ENCODE measurements around the gene RABGGTA.
A peak's percentile ranks its signal among the peaks of the same experiment; 100 is the strongest.
"Not testable (repeated sequence)": the region's sequence is repeated elsewhere in the genome, so short reads cannot be mapped to it uniquely, and the experiment has no call there.

RABGGTA gene

DNA sequence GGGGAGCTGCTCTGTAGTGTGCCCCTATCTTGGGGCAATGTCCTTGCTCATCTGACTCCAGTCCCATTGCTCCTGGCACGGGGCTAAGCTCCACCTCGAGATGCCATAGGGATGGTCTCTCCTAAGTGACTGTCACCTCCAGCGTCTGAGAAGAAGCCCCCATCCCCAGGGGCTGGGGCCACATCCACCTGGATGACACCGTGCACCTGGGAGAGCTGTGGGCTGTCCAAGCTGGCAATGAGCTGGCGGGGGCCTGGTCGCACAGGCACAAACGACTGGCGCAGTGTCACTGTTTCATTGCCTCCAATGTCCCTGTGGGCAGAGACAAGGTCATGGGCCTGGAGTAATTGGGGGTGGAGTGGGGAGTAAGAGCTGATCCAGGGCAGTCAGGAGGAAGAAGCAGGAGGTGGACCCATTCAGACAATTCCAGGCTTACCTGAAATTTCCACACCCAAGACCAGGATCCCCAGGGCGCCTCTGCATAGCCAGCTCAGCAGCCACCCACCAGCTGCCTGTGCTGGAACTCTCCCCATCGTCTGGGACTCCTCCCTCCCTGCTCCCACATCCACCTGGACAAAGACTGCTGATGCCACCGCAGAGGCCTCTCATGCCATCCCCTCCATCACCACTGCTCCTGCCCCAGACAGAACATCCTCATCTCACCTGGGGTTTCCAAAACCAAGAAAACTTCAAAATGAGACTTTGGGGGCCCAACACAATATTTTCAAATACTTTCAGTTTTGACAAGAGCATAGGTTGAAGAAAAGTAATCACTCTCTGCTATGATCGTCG, 22.0 kb downstream of the RABGGTA start:
- FAIRE-seq = no peak
- no peak for DNase-seq (ENCODE audit: insufficient read length, low spot score)
- no peak for TF ChIP-seq PAX5 (IDR thresholded peaks at IDR 0.05; ENCODE audit: insufficient read depth, low read length, severe bottlenecking)
- TF ChIP-seq SPI1 (IDR thresholded peaks at IDR 0.05; ENCODE audit: low read depth, low read length) = no peak

- DNase-seq (ENCODE audit: insufficient read length, low spot score) (no peak), FAIRE-seq (no peak)
- TF ChIP-seq POLR2AphosphoS5 (IDR thresholded peaks at IDR 0.05; ENCODE audit: low read depth, low read length) = no peak
- TF ChIP-seq TAF1 (IDR thresholded peaks at IDR 0.05; ENCODE audit: low read depth, low read length) = no peak
- no peak for TF ChIP-seq SPI1 (IDR thresholded peaks at IDR 0.05; ENCODE audit: low read depth, low read length)
- TF ChIP-seq PAX5 (IDR thresholded peaks at IDR 0.05; ENCODE audit: insufficient read depth, low read length, severe bottlenecking) = no peak
- no peak for TF ChIP-seq POLR2A (IDR thresholded peaks at IDR 0.05; ENCODE audit: low read depth, low read length)
Observed at GRCh38 chr14:24247422-24247821, 24.0 kb downstream of the RABGGTA start.

DNA sequence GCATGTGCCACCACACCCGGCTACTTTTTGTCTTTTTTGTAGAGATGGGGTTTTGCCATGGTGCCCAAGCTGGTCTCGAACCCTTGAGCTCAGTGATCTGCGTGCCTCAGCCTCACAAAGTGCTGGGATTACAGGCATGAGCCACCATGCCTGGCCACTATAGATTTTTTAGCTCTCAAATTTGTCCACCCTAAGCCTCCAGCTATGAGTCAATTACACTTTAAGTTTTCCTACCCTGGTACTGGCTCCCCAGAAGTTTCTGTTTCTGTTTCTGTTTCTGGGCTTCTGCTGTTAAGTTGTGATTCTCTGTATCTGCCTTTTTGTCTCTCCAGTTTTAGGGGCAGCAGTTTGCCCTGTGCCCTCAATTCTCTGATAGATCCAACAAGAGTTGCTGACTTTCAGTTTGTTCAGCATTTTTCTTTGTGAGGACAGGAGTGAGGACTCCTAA, 24.6 kb downstream of the RABGGTA start:
- no peak for TF ChIP-seq PAX5 (IDR thresholded peaks at IDR 0.05; ENCODE audit: insufficient read depth, low read length, severe bottlenecking)
- TF ChIP-seq POU2F2 (IDR thresholded peaks at IDR 0.05; ENCODE audit: low read depth, low read length) = no peak
- no peak for TF ChIP-seq POLR2A (IDR thresholded peaks at IDR 0.05; ENCODE audit: low read depth, low read length)
- no peak for TF ChIP-seq POLR2AphosphoS5 (IDR thresholded peaks at IDR 0.05; ENCODE audit: low read depth, low read length)
- no peak for TF ChIP-seq SPI1 (IDR thresholded peaks at IDR 0.05; ENCODE audit: low read depth, low read length)
- TF ChIP-seq TAF1 (IDR thresholded peaks at IDR 0.05; ENCODE audit: low read depth, low read length) = no peak
- DNase-seq (ENCODE audit: insufficient read length, low spot score) (peak; percentile 52), FAIRE-seq (peak; percentile 38)

DNA sequence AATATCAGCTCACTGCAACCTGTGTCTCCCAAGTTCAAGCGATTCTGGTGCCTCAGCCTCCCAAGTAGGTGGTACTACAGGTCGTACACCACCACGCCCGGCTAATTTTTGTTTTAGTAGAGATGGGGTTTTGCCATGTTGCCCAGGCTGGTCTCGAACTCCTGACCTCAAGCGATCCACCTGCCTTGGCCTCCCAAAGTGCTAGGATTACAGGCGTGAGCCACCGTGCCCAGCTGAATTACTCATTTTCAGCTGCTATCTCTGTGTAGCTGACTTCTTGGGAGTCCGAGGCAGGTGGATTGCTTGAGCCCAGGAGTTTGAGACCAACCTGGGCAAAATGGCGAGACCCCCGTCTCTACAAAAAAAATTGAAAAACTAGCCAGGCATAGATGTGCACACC, 26.0 kb downstream of the RABGGTA start:
- not testable (repeated sequence) for FAIRE-seq; DNase-seq (ENCODE audit: insufficient read length, low spot score)

DNA sequence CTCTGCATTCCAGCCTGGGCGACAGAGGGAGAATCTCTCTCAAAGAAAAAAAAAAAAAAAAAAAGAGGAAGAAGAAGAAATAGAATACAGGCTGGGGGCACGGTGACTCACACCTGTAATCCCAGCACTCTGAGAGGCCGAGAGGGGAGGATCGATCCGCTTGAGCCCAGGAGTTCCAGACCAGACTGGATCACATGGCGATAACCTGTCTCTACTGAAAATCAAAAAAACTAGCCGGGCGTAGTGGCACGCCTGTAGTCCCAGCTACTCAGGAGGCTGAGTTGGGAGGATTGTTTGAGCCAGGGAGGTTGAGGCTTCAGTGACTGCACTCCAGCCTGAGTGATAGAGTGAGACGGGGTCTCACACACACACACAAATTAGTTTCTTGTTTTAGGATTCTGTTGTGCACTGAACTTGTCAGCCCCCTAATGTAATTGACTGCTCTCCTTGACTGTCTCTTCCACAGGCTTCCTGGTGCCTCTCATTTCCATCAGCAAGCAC, 28.0 kb downstream of the RABGGTA start:
- no peak for FAIRE-seq
- DNase-seq (ENCODE audit: insufficient read length, low spot score) = no peak
- TF ChIP-seq TAF1 (IDR thresholded peaks at IDR 0.05; ENCODE audit: low read depth, low read length) (no peak), PAX5 (IDR thresholded peaks at IDR 0.05; ENCODE audit: insufficient read depth, low read length, severe bottlenecking) (no peak), POU2F2 (IDR thresholded peaks at IDR 0.05; ENCODE audit: low read depth, low read length) (no peak), POLR2A (IDR thresholded peaks at IDR 0.05; ENCODE audit: low read depth, low read length) (no peak), POLR2AphosphoS5 (IDR thresholded peaks at IDR 0.05; ENCODE audit: low read depth, low read length) (no peak), SPI1 (IDR thresholded peaks at IDR 0.05; ENCODE audit: low read depth, low read length) (no peak)

- FAIRE-seq = no peak
- TF ChIP-seq POU2F2 (IDR thresholded peaks at IDR 0.05; ENCODE audit: low read depth, low read length) (no peak), POLR2A (IDR thresholded peaks at IDR 0.05; ENCODE audit: low read depth, low read length) (no peak), SPI1 (IDR thresholded peaks at IDR 0.05; ENCODE audit: low read depth, low read length) (no peak), POLR2AphosphoS5 (IDR thresholded peaks at IDR 0.05; ENCODE audit: low read depth, low read length) (no peak), PAX5 (IDR thresholded peaks at IDR 0.05; ENCODE audit: insufficient read depth, low read length, severe bottlenecking) (peak; percentile 45), TAF1 (IDR thresholded peaks at IDR 0.05; ENCODE audit: low read depth, low read length) (no peak)
- peak; percentile 95 for DNase-seq (ENCODE audit: insufficient read length, low spot score)
Observed at GRCh38 chr14:24241829-24242443, 29.5 kb downstream of the RABGGTA start.

DNA sequence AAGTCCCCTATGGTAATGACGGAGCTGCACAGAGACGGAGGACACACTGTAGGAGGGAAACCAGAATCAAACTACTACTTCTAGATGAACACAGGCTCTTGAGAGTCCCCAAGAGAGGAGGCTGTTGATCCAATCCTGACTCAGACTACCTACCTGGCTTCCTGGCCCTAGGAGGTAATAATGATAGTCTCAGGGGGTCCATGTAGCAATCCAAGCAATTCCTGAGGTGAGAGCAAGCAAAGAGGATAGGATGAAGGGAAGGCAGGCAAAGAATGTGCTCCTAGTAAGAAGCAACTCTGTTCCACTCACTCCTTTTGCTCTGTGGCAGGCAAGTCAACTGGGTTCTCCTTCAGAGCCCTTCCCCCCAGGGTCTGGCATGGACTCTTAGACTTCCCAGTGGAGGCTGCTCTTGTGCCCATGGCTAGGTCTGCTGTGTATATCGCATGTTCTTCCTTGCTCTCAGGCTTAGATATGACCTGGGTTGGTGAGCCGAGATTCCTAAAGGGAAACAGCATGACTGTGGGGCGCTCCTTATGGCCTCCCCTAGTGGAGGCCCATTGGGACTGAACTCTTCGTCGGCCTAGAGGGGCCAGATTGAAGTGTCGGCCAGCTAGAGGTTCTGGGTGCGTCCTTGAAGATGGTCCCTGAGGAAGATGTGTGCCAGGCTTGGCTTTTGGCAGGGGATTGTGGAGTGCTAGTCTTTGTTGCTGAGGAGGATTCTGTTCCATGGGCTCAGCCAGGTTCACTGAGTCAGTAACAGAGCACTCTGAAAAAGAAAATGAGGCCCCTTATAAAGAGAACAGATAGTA, 31.1 kb downstream of the RABGGTA start:
- FAIRE-seq (no peak), DNase-seq (ENCODE audit: insufficient read length, low spot score) (no peak)
- no peak for TF ChIP-seq POU2F2 (IDR thresholded peaks at IDR 0.05; ENCODE audit: low read depth, low read length)
- TF ChIP-seq PAX5 (IDR thresholded peaks at IDR 0.05; ENCODE audit: insufficient read depth, low read length, severe bottlenecking) = no peak
- no peak for TF ChIP-seq POLR2AphosphoS5 (IDR thresholded peaks at IDR 0.05; ENCODE audit: low read depth, low read length)
- no peak for TF ChIP-seq SPI1 (IDR thresholded peaks at IDR 0.05; ENCODE audit: low read depth, low read length)
- TF ChIP-seq POLR2A (IDR thresholded peaks at IDR 0.05; ENCODE audit: low read depth, low read length) = no peak
- no peak for TF ChIP-seq TAF1 (IDR thresholded peaks at IDR 0.05; ENCODE audit: low read depth, low read length)

DNA sequence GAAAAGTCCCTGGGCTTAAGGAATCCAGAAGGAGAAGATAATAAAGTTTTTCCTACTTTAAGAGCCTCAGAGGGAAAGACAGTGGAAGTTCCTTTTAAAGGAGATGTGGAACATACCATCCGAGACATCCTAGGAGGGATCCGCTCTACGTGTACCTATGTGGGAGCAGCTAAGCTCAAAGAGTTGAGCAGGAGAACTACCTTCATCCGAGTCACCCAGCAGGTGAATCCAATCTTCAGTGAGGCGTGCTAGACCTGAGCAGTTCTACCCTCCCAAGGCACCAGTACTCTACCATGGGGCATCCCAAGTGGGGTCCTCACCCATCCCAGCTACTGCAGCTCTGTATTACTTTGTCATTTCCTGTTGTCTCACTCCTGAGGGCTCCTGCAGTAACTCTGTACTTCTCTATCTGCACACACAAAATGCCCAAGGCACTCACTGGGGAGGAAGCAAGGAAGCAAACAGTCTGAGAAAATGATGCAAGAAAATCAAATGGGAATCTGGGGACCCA, 32.8 kb downstream of the RABGGTA start:
- TF ChIP-seq SPI1 (IDR thresholded peaks at IDR 0.05; ENCODE audit: low read depth, low read length) (no peak), TAF1 (IDR thresholded peaks at IDR 0.05; ENCODE audit: low read depth, low read length) (no peak), POU2F2 (IDR thresholded peaks at IDR 0.05; ENCODE audit: low read depth, low read length) (no peak), PAX5 (IDR thresholded peaks at IDR 0.05; ENCODE audit: insufficient read depth, low read length, severe bottlenecking) (no peak), POLR2AphosphoS5 (IDR thresholded peaks at IDR 0.05; ENCODE audit: low read depth, low read length) (peak; percentile 41; the same call in 1 of the 2 replicates), POLR2A (IDR thresholded peaks at IDR 0.05; ENCODE audit: low read depth, low read length) (peak; percentile 39; the same call in 1 of the 2 replicates)
- no peak for DNase-seq (ENCODE audit: insufficient read length, low spot score)
- FAIRE-seq = no peak

GRCh38 chr14:24238123-24238522, 33.3 kb downstream of the RABGGTA start:
- DNase-seq (ENCODE audit: insufficient read length, low spot score) (no peak), FAIRE-seq (no peak)

More at GRCh38 chr14:24238123-24238522, 33.3 kb downstream of the RABGGTA start:
- no peak for TF ChIP-seq SPI1 (IDR thresholded peaks at IDR 0.05; ENCODE audit: low read depth, low read length)
- TF ChIP-seq POLR2AphosphoS5 (IDR thresholded peaks at IDR 0.05; ENCODE audit: low read depth, low read length) = no peak
- TF ChIP-seq POU2F2 (IDR thresholded peaks at IDR 0.05; ENCODE audit: low read depth, low read length) = no peak
- TF ChIP-seq PAX5 (IDR thresholded peaks at IDR 0.05; ENCODE audit: insufficient read depth, low read length, severe bottlenecking) = no peak
- no peak for TF ChIP-seq POLR2A (IDR thresholded peaks at IDR 0.05; ENCODE audit: low read depth, low read length)
- TF ChIP-seq TAF1 (IDR thresholded peaks at IDR 0.05; ENCODE audit: low read depth, low read length) = no peak
